CD4-positive, alpha-beta T cell treated with Interleukin-17A for 1 hour (primary cell): ENCODE results near the gene ZCCHC2.
A peak's percentile ranks its signal among the peaks of the same experiment; 100 is the strongest.

ENCODE experiments used
- DNase-seq: peaks from one replicate; pipeline ENCODE4 v3.0.0-alpha.2; 2020

Gene ZCCHC2

GRCh38 chr18:62512532-62512931, 10.3 kb upstream of the ZCCHC2 start:
- no peak for DNase-seq

- no peak for DNase-seq
These were observed 9.8 kb upstream of the ZCCHC2 start for GRCh38 chr18:62512996-62513395.

DNA sequence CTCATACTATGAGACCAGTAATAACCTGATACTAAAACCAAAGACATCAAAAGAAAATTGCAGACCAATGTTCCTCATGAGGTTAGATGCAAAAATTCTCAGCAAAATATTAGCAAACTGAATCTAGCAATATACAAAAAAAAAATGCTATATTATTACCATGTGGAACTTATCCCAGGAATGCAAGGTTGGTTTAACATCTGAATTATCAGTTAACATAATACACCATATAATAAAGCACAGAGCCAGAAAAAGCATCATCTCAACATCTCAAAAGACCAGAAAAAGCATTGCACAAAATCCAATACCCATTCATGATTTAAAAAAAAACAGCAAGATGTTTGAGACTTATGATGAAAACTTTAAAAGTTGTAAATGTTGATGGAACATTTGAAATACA, 8.3 kb upstream of the ZCCHC2 start:
- DNase-seq = no peak

GRCh38 chr18:62516242-62516641, 6.6 kb upstream of the ZCCHC2 start:
- DNase-seq = no peak

DNA sequence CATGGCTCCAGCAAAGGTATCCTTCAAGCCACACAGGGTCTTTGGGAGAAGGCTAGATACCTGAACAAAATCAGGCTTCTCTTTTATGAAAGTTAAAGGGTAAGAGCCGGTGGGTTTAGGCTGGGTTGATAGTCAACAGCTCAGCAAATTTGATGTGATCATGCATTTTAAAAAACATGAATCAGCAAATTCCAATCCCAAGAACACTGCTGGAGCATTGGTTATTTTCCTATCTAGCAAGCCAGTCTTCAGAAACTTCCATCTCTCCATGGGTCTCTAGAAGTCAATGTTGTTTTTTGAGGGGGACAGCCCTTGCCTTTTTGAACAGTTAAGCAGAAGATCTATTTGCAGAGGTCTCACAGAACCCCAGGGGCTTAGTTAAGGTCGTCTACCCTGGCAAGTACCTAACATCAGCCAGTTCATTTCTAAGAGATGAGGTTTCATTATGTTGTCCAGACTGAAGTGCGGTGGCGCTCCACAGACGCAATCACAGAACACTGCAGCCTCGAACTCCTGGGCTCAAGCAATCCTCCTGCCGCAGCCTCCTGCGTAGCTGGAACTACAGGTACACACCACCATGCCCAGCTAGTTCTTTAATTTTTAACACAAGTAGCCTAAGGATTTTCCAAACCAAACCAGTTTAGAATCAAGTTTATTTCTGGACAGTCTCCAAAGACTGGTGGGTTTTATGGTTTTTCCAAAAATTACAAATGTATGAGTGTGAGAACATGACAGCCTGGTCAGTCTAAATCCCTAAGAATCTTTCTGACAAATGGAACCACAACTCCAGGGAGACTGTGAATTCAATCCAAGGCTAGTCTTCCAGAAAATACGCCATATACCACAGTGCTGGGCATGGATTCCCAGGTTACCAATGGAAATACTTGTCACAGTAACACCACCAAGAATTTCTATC, 4.1 kb upstream of the ZCCHC2 start:
- DNase-seq = no peak

DNA sequence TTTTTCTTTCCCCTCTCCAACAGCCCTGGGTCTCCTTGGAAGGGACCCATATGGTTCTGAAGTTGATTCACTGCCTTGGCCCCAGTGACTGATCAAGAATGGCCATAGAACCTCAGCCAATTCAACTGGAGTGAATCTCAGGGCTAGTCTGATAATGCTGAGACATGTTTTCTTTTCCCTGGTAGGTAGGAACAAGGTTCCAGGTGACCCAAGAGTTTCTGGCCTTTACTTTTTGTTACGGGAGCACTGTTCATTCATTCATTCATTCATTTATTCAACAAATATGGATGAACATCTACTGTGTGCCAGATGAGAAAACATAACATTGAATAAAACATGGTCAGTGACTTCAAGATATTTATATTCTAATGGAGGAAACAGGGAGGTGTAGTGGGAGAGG, 3.1 kb upstream of the ZCCHC2 start:
- no peak for DNase-seq

GRCh38 chr18:62521082-62521481, 1.7 kb upstream of the ZCCHC2 start:
- no peak for DNase-seq

- DNase-seq = no peak
These were observed 1.2 kb upstream of the ZCCHC2 start for GRCh38 chr18:62521593-62521992.

DNA sequence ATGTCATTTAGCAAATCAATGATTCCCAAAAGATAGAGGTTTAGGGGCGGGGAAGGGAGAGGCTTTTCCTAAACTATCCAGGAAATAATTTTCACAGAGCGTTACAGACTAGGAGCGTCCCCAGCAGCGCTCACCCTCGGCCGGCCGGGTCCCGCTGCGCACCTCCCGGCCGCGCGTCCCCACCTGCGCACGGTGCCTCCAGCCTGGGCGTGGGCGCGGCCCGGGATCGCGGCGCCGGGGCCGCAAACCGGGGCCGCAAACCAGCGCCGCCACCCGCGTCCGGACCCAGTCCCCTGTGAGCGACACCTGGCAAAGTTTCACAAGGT, 684 bp upstream of the ZCCHC2 start:
- DNase-seq = no peak

GRCh38 chr18:62523255-62523588, 397 bp downstream of the ZCCHC2 start:
- DNase-seq = no peak

- peak; percentile 44 for DNase-seq
These were observed 1.0 kb downstream of the ZCCHC2 start for GRCh38 chr18:62523631-62524439.

- peak; percentile 68 for DNase-seq
These were observed 1.8 kb downstream of the ZCCHC2 start for GRCh38 chr18:62524440-62525200.

GRCh38 chr18:62525608-62526007, 2.8 kb downstream of the ZCCHC2 start:
- peak; percentile 11 for DNase-seq

- DNase-seq = peak; percentile 73
These were observed 3.5 kb downstream of the ZCCHC2 start for GRCh38 chr18:62526098-62527025.

GRCh38 chr18:62529597-62529996, 6.8 kb downstream of the ZCCHC2 start:
- DNase-seq = no peak

- no peak for DNase-seq
These were observed 8.3 kb downstream of the ZCCHC2 start for GRCh38 chr18:62531078-62531477.

DNA sequence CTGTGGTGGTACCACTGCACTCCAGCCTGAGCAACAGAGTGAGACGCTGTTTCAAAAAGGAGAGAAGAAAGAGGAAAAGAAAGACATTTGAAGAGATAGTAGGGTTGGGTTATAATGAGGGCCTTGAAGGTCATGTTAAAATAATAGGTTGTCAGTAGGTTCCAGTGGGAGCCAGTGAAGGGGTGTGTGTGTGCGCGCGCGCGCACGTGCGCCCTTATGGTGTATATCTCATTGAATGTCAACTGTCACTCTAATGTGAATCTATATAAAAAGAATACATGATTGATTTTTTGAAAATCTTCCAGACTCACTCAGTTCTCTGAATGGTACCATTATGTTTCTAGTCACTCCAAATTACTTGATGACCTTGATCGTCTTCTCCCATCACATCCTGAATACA, 9.1 kb downstream of the ZCCHC2 start:
- no peak for DNase-seq

GRCh38 chr18:62536005-62536404, 13.2 kb downstream of the ZCCHC2 start:
- DNase-seq = no peak

DNA sequence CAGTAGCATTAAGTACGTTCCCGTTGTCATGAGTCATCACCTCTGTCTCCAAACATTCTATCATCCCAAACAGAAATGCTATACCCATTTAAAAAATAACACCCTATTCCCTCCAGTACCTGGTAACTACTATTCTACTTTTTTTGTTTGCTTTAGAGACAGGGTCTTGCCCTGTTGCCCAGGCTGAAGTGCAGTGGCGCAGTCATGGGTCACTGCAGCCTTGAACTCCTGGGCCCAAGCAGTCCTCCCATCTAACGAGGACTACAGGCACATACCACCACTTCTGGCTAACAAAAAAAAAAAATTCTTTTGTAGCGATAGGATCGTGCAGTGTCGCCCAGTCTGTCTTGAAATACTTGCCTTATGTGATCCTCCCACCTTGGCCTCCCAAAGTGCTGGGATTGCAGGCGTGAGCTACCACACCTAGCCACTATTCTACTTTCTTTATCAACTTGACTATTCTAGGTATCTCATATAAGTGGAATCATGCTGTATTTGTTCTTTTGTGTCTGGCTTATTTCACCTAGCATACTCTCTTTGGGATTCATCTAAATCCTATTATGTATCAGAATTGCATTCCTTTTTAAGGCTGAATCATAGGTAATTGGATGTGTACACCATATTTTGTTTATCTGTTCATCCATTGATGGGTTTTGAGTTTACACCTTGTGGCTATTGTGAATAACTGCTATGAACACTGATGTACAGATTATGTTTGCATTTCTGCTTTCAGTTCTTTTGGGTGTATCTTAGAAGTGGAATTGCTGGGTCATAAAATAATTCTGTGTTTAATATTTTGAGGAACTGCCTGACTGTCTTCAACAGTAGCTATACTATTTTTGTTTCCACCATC, 14.4 kb downstream of the ZCCHC2 start:
- DNase-seq = no peak

DNA sequence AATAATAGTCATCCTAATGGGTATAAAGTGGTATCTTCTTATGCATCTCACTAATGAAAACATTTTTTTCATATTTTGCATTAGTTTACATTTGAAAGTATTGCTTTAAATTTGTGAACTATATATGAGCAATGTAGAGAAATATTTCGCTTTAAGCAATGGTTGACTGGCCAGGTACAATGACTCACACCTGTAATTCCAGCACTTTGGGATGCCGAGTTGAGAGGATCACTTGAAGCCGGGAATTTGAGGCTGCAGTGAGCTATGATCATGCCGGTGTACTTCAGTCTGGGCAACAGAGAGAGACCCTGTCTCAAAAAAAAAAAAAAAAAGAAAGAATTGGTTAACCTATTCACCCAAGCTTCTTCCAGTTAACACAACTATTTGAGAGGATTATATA, 15.1 kb downstream of the ZCCHC2 start:
- no peak for DNase-seq

DNA sequence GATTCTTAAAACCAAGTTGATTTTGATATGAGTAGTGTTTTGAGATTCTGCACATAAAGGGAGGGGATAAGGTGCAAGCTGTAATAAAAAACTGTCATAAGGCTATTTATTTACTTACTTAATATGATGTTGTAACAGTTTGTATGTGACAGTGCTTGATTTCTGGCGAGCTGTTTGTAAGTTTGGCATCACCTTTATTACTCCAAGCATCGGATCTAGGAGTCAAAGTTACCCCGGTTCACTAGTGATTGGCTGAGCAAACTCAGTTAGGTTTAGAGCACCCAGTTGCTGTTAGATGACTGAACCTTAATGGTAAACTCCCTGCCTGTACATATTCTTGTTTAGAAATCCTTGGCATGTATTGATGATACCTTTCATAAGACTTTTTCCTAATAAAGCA, 16.1 kb downstream of the ZCCHC2 start:
- no peak for DNase-seq
